H1 (cell line): ENCODE data around the gene NPM1. TPM values are rescaled to one million over a fixed set of nuclear protein-coding genes. Genes with fewer than 3 reads are reported as not detected.

Experiments used
- CTCF ChIA-PET: fragments of 300-600 bp; sonication (Branson Sonifier 250); formaldehyde crosslinking; loops from one replicate; lab custom pipeline; 2021; ENCODE audit not compliant: partially characterized antibody; lab: Charles Lee
- POLR2A ChIA-PET: fragments of 300-600 bp; sonication (Branson Sonifier 250); formaldehyde crosslinking; loops from one replicate; lab custom pipeline; 2021; ENCODE audit warnings: inconsistent platforms; ENCODE audit not compliant: partially characterized antibody; lab: Charles Lee
- DNase-seq, 2 experiments: peaks; one replicate each; pipeline versions ENCODE4 v3.0.0 to v3.0.0-alpha.2; 2010 to 2022; ENCODE audit warnings: low spot score in 2 of 2, low read depth in 1 of 2, mixed read lengths in 1 of 2
- FAIRE-seq: peaks from 2 replicates; lab custom pipeline; 2011; peaks lifted over from hg19 to GRCh38; lab: Jason Lieb, UNC
- H2AFZ ChIP-seq: 2 replicates; pipeline ENCODE4 v1.8.1; 2012; ENCODE audit warnings: low read length, inconsistent platforms
- H2AK5ac ChIP-seq: 2 replicates; pipeline ENCODE4 v1.6.1; 2013; ENCODE audit warnings: low read depth, low read length
- H2BK120ac ChIP-seq: replicated peaks from 2 replicates; pipeline ENCODE3; 2013; ENCODE audit warnings: low read depth, low read length, inconsistent platforms
- H2BK12ac ChIP-seq: 2 replicates; pipeline ENCODE4 v1.6.1; 2013; ENCODE audit warnings: low read depth, low read length
- H2BK15ac ChIP-seq: 2 replicates; pipeline ENCODE4 v1.6.1; 2013; ENCODE audit warnings: low read length
- H2BK20ac ChIP-seq: 2 replicates; pipeline ENCODE4 v1.6.1; 2013; ENCODE audit warnings: low read length
- H2BK5ac ChIP-seq: 2 replicates; pipeline ENCODE4 v1.6.1; 2013; ENCODE audit warnings: low read depth, low read length
- H3K14ac ChIP-seq: 2 replicates; pipeline ENCODE4 v1.6.1; 2013; ENCODE audit warnings: inconsistent platforms; ENCODE audit not compliant: insufficient read length
- H3K18ac ChIP-seq: 2 replicates; pipeline ENCODE4 v1.6.1; 2013; ENCODE audit warnings: low read length; ENCODE audit errors: extremely low read depth
- H3K23ac ChIP-seq: 2 replicates; pipeline ENCODE4 v1.6.1; 2013; ENCODE audit warnings: inconsistent platforms; ENCODE audit not compliant: insufficient read length
- H3K23me2 ChIP-seq: 2 replicates; pipeline ENCODE4 v1.6.1; 2013; ENCODE audit warnings: low read depth, low read length
- H3K27ac ChIP-seq: 2 replicates; pipeline ENCODE4 v1.6.1; 2011; ENCODE audit warnings: low read depth, low read length, inconsistent platforms
- H3K27me3 ChIP-seq, 4 experiments: replicated peaks in 1 of 4; 1 replicate in 1 of 4; 2 replicates in 3 of 4; pipeline versions ENCODE4 v1.6.1 to v1.8.1; 2011 to 2013; ENCODE audit warnings: low read length in 3 of 4, mild to moderate bottlenecking in 3 of 4, inconsistent platforms in 2 of 4, mixed read lengths in 2 of 4, moderate library complexity in 1 of 4; ENCODE audit not compliant: control insufficient read depth in 3 of 4, insufficient read depth in 3 of 4; ENCODE audit errors: extremely low read depth in 1 of 4
- H3K36me3 ChIP-seq, 4 experiments: 2 replicates each; pipeline versions ENCODE4 v1.6.1 to v1.8.1; 2011 to 2013; ENCODE audit warnings: mild to moderate bottlenecking in 4 of 4, low read length in 3 of 4, moderate library complexity in 2 of 4, control low read depth in 1 of 4, inconsistent platforms in 1 of 4; ENCODE audit not compliant: insufficient read depth in 4 of 4, control insufficient read depth in 2 of 4
- H3K4ac ChIP-seq: replicated peaks from 2 replicates; pipeline ENCODE3; 2013; ENCODE audit warnings: low read length, low read depth, mixed read lengths, inconsistent platforms; ENCODE audit not compliant: insufficient read length
- H3K4me1 ChIP-seq, 4 experiments: replicated peaks in 1 of 4; 1 replicate in 1 of 4; 2 replicates in 3 of 4; pipeline versions ENCODE4 v1.6.1 to v1.8.1; 2011 to 2013; ENCODE audit warnings: low read length in 3 of 4, inconsistent platforms in 2 of 4, mixed read lengths in 1 of 4; ENCODE audit not compliant: insufficient read depth in 4 of 4, control insufficient read depth in 3 of 4
- H3K4me2 ChIP-seq, 2 experiments: 2 replicates each; pipeline versions ENCODE4 v1.6.1 to v1.8.1; 2011 to 2013; ENCODE audit warnings: low read depth in 2 of 2, low read length in 2 of 2, control low read depth in 1 of 2, inconsistent platforms in 1 of 2, mild to moderate bottlenecking in 1 of 2; ENCODE audit not compliant: insufficient read depth in 1 of 2
- H3K4me3 ChIP-seq, 4 experiments: fragments of 200-600, 300-600 bp in 1 of 4; sonication (generic), shearing (Covaris generic), sonication (Bioruptor Twin) in 1 of 4; 2 replicates each; pipeline versions ENCODE4 v1.5.1 to v1.8.1; 2011 to 2016; ENCODE audit warnings: low read length in 4 of 4, low read depth in 3 of 4, control low read depth in 2 of 4, inconsistent platforms in 2 of 4, mild to moderate bottlenecking in 2 of 4, mixed read lengths in 1 of 4, moderate library complexity in 1 of 4; ENCODE audit not compliant: insufficient read depth in 2 of 4; ENCODE audit errors: extremely low read depth in 1 of 4
- H3K56ac ChIP-seq: replicated peaks from 2 replicates; pipeline ENCODE3; 2013; ENCODE audit warnings: low read depth, mild to moderate bottlenecking, mixed read lengths, low read length, inconsistent platforms; ENCODE audit not compliant: insufficient read length
- H3K79me1 ChIP-seq: 2 replicates; pipeline ENCODE4 v1.6.1; 2013; ENCODE audit warnings: low read depth, low read length, control low read depth
- H3K79me2 ChIP-seq, 2 experiments: 2 replicates each; pipeline versions ENCODE4 v1.6.1 to v1.8.1; 2012 to 2013; ENCODE audit warnings: low read length in 2 of 2, mild to moderate bottlenecking in 2 of 2, inconsistent platforms in 1 of 2; ENCODE audit not compliant: insufficient read depth in 2 of 2, control insufficient read depth in 1 of 2
- H3K9ac ChIP-seq, 4 experiments: replicated peaks in 1 of 4; 1 replicate in 1 of 4; 2 replicates in 3 of 4; pipeline versions ENCODE4 v1.6.1 to v1.8.1; 2011 to 2013; ENCODE audit warnings: low read depth in 3 of 4, low read length in 3 of 4, control low read depth in 2 of 4, mild to moderate bottlenecking in 2 of 4, moderate library complexity in 2 of 4, inconsistent platforms in 1 of 4; ENCODE audit errors: extremely low read depth in 1 of 4
- H3K9me3 ChIP-seq, 2 experiments: 2 replicates each; pipeline versions ENCODE4 v1.6.1 to v1.8.1; 2012 to 2013; ENCODE audit warnings: mild to moderate bottlenecking in 2 of 2, moderate library complexity in 2 of 2, control low read depth in 1 of 2, inconsistent platforms in 1 of 2, low read depth in 1 of 2, low read length in 1 of 2, mixed read lengths in 1 of 2; ENCODE audit not compliant: insufficient read depth in 2 of 2
- H4K20me1 ChIP-seq, 2 experiments: replicated peaks in 1 of 2; 2 replicates each; pipeline versions ENCODE3 to v1.8.1; 2011 to 2013; ENCODE audit warnings: inconsistent platforms in 2 of 2, low read length in 2 of 2, mild to moderate bottlenecking in 1 of 2; ENCODE audit not compliant: insufficient read depth in 2 of 2, control insufficient read depth in 1 of 2
- H4K5ac ChIP-seq: 2 replicates; pipeline ENCODE4 v1.6.1; 2013; ENCODE audit warnings: low read length, low read depth, mixed read lengths, inconsistent platforms; ENCODE audit not compliant: insufficient read length
- H4K8ac ChIP-seq: 2 replicates; pipeline ENCODE4 v1.8.0; 2013; ENCODE audit warnings: mild to moderate bottlenecking, moderate library complexity, low read length, inconsistent platforms; ENCODE audit not compliant: insufficient read depth; ENCODE audit errors: extremely low read depth
- H4K91ac ChIP-seq: replicated peaks from 2 replicates; pipeline ENCODE3; 2013; ENCODE audit warnings: low read length, mixed read lengths, inconsistent platforms; ENCODE audit not compliant: insufficient read length
- CREB1 ChIP-seq: IDR thresholded peaks from 2 replicates; pipeline ENCODE4 v1.6.1; 2012; ENCODE audit warnings: inconsistent platforms
- EP300 ChIP-seq, 2 experiments: IDR thresholded peaks; 1 replicate in 1 of 2; 2 replicates in 1 of 2; pipeline ENCODE4 v1.6.1; 2011 to 2012; ENCODE audit warnings: low read depth in 2 of 2, low read length in 2 of 2, mild to moderate bottlenecking in 2 of 2, borderline replicate concordance in 1 of 2, inconsistent platforms in 1 of 2, moderate library complexity in 1 of 2
- JUN ChIP-seq: IDR thresholded peaks from 2 replicates; pipeline ENCODE4 v1.6.1; 2011; ENCODE audit warnings: low read depth, mild to moderate bottlenecking, improper control_type of control experiment, low read length
- NRF1 ChIP-seq: IDR thresholded peaks from 2 replicates; pipeline ENCODE4 v1.6.1; 2011; ENCODE audit warnings: mild to moderate bottlenecking, low read depth, low read length, improper control_type of control experiment
- PHF8 ChIP-seq: fragments of 200-600 bp; sonication (generic); conservative IDR thresholded peaks from 2 replicates; pipeline ENCODE4 v1.7.1; 2012; ENCODE audit warnings: low read depth, mild to moderate bottlenecking, inconsistent platforms, low read length, moderate library complexity
- POLR2A ChIP-seq, 2 experiments: IDR thresholded peaks; 1 replicate in 1 of 2; 2 replicates in 1 of 2; pipeline ENCODE4 v1.6.1; 2011; ENCODE audit warnings: low read depth in 2 of 2, low read length in 2 of 2, mild to moderate bottlenecking in 2 of 2; ENCODE audit errors: control extremely low read depth in 1 of 2
- SAP30 ChIP-seq: fragments of 300-600 bp; sonication (generic); IDR thresholded peaks from 2 replicates; pipeline ENCODE4 v1.7.1; 2012; ENCODE audit warnings: low read length, moderate library complexity, mild to moderate bottlenecking, inconsistent platforms; ENCODE audit not compliant: insufficient read depth, insufficient replicate concordance
- SP1 ChIP-seq: IDR thresholded peaks from 2 replicates; pipeline ENCODE4 v1.6.1; 2011; ENCODE audit warnings: low read depth, low read length
- SP4 ChIP-seq: IDR thresholded peaks from 2 replicates; pipeline ENCODE4 v1.6.1; 2012; ENCODE audit warnings: low read length, inconsistent platforms
- TCF12 ChIP-seq: IDR thresholded peaks from 2 replicates; pipeline ENCODE4 v1.6.1; 2011; ENCODE audit warnings: low read depth, mild to moderate bottlenecking, low read length
- TEAD4 ChIP-seq: IDR thresholded peaks from 2 replicates; pipeline ENCODE4 v1.6.1; 2012; ENCODE audit warnings: low read depth, low read length, inconsistent platforms, mixed read lengths
- WGBS, 2 experiments: shearing (Covaris generic) in 1 of 2; methylation state at CpG; one replicate each; pipeline versions ENCODE4 v1.1.6 to v1.1.7; 2013 to 2015; ENCODE audit warnings: low lambda C conversion rate in 2 of 2, mixed read lengths in 2 of 2, inconsistent platforms in 1 of 2, low coverage in 1 of 2, missing lambda C conversion rate in 1 of 2; ENCODE audit not compliant: insufficient replicate concordance in 2 of 2, insufficient coverage in 1 of 2, insufficient read length in 1 of 2; ENCODE audit errors: extremely low coverage in 1 of 2, missing lambda C conversion rate in 1 of 2; 5-methylcytosine and 5-hydroxymethylcytosine counted together
- polyA plus RNA-seq, 7 experiments: library from polyadenylated mRNA; depleted of rRNA in 3 of 7; stranded (reverse) in 5 of 7; unstranded in 2 of 7; fragments of >200 nt in 5 of 7; fragments of 200-250 nt in 2 of 7; gene quantifications; 1 replicate in 5 of 7; 2 replicates in 1 of 7; 4 replicates in 1 of 7; pipeline versions ENCODE4 v1.2.1 to v1.2.3, GENCODE V29; 2011 to 2013; ENCODE audit warnings: missing spikeins in 2 of 7, mixed read lengths in 2 of 7
- total RNA-seq: library from RNA; stranded (reverse); fragmentation: NEBNext Ultra II Directional; extraction: Animal tissue kit (Norgen Biotek cat#: 25700); gene quantifications from 2 replicates; pipeline ENCODE4 v1.2.1, GENCODE V29; 2021
- TF ChIP-seq, protein P1 (sequence below): IDR thresholded peaks from 2 replicates; pipeline ENCODE4 v1.6.1; 2011; ENCODE audit warnings: low read length, improper control_type of control experiment
- TF ChIP-seq, protein P2 (sequence below): IDR thresholded peaks from 2 replicates; pipeline ENCODE4 v1.6.1; 2012; ENCODE audit warnings: inconsistent platforms

Gene NPM1
- total and polyA plus RNA-seq, 2 of the 8 experiments (the other 6 are each of a cell fraction or from before 2014, with no cell fraction given), result 2,182 to 4,042 TPM

DNA sequence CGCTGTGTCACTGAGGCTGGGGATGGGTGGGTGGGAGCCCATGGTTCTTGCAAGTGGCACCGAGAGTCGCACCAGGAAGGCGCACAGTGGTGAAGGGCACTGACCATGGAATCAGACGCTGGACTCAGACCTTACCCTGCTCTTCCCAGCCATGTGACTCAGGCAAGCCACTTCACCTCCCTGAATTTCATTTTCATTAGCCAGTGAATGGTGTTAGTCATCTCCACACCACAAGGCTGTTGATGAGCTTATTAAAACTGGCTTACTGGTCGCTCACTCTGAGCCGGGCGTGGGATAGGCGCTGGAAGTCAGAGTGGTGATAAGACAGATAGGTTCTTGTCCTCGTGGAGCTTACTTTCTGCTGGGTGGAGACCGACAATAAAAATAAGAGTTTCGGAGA, 56.9 kb downstream of the NPM1 start:
- H2BK12ac ChIP-seq, result no peak overlapping the region
- no peak overlapping the region for H2AK5ac ChIP-seq
- H4K5ac ChIP-seq, result no peak overlapping the region
- peaks cover 0 to 4% (median 3%) of the 10 kb centered on the region in 4 experiments; a peak in 3 of 7 replicates for H3K27me3 ChIP-seq
- H3K4me1 ChIP-seq, result peaks cover 10 to 26% (median 13%) of the 10 kb centered on the region in 4 experiments; a peak in 6 of 7 replicates
- H2AFZ ChIP-seq, result no peak overlapping the region
- H2BK20ac ChIP-seq, result no peak overlapping the region
- H2BK5ac ChIP-seq, result no peak overlapping the region
- ChIA-PET POLR2A (interaction anchor here (1.3 to 2.6 kb wide), 5 partner anchors 9 to 56 kb away, joined by 3 to 7 read pairs (median 4); partner anchors contain the start of gene FGF18), CTCF (interaction anchor here (0.5 to 2.7 kb wide), 7 partner anchors 9 to 1746 kb away, joined by 3 to 9 read pairs (median 4); partner anchors contain the start of gene FGF18)
- H2BK15ac ChIP-seq, result no peak overlapping the region
- no peaks in the 10 kb centered on the region for H3K9me3 ChIP-seq
- no peaks in the 10 kb centered on the region for H3K79me1 ChIP-seq
- H3K4me3 ChIP-seq, result no peak overlapping the region
- no peak for DNase-seq
- TF ChIP-seq, protein P1, sequence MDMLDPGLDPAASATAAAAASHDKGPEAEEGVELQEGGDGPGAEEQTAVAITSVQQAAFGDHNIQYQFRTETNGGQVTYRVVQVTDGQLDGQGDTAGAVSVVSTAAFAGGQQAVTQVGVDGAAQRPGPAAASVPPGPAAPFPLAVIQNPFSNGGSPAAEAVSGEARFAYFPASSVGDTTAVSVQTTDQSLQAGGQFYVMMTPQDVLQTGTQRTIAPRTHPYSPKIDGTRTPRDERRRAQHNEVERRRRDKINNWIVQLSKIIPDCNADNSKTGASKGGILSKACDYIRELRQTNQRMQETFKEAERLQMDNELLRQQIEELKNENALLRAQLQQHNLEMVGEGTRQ, result no peak
- no peak for TF ChIP-seq TCF12
- TF ChIP-seq SAP30, result no peak
- TF ChIP-seq JUN, result no peak
- TF ChIP-seq SP4, result no peak
- TF ChIP-seq NRF1, result no peak
- no peak for TF ChIP-seq EP300 (IDR thresholded peaks at IDR 0.05; ENCODE audit: borderline replicate concordance in 1 of 2, low read depth in 2 of 2, low read length in 2 of 2)
- TF ChIP-seq POLR2A (IDR thresholded peaks at IDR 0.05; ENCODE audit: control extremely low read depth in 1 of 2, low read depth in 2 of 2, low read length in 2 of 2), result no peak
- TF ChIP-seq PHF8, result no peak
- TF ChIP-seq, protein P2, sequence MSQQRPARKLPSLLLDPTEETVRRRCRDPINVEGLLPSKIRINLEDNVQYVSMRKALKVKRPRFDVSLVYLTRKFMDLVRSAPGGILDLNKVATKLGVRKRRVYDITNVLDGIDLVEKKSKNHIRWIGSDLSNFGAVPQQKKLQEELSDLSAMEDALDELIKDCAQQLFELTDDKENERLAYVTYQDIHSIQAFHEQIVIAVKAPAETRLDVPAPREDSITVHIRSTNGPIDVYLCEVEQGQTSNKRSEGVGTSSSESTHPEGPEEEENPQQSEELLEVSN, result no peak
- TF ChIP-seq SP1, result no peak
- TF ChIP-seq TEAD4, result no peak
- TF ChIP-seq CREB1, result no peak
- no peak overlapping the region for H2BK120ac ChIP-seq
- peaks cover 0 to 2% of the 10 kb centered on the region in 2 experiments for H4K20me1 ChIP-seq
- FAIRE-seq, result no peak
- H3K23ac ChIP-seq, result no peak overlapping the region
- H3K18ac ChIP-seq, result no peak overlapping the region
- H3K14ac ChIP-seq, result no peak overlapping the region
- H3K36me3 ChIP-seq, result no peaks in the 10 kb centered on the region
- H3K4ac ChIP-seq, result no peak overlapping the region
- no peak overlapping the region for H3K56ac ChIP-seq
- H3K4me2 ChIP-seq, result no peak overlapping the region
- no peak overlapping the region for H4K8ac ChIP-seq
- H3K9ac ChIP-seq, result no peak overlapping the region
- 86% methylated on average over 10 of the region's 12 CpGs; no CpG with 5 or more reads in 1 of the 2 experiments for WGBS, 2 experiments
- no peak overlapping the region for H3K27ac ChIP-seq
- no peaks in the 10 kb centered on the region for H3K79me2 ChIP-seq
- H4K91ac ChIP-seq, result no peak overlapping the region
- H3K23me2 ChIP-seq, result peaks cover 2% of the 10 kb centered on the region; the same call in 1 of the 2 replicates
